ENCODE results near the gene LCAT.

DNA sequence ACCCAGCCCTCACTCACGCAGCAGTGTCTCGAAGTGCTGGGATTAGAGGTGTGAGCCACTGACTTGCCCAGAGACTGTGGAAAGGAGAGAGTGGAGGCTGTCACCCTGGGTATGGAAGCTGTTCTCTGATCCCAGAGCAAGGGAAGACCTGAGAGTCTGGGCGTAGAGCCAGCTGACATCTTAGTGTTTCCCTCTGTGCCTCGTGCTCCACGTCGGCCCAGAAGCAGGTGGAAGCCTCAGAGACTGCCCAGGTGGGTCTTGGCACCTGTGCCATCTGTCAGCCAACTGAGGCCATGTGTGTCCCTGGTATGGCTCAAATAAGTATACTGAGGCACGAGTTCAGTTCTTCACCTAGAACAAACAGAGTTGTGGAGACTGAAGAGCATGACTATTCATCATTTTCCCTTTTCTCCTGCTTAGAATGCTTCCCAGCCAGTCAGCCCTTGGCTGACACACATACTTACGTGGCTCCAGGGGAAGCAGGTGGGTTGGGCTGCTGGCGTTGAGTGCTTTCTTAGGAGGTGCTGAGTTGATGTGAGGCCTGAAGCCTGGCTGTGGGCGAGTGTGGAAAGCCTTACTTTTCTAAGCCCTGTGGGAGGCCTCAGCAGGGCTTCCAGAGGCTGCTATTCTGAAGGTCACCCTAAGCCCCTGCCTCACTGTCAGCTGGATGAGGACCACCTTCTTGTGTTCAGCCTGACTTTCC, 20.4 kb downstream of the LCAT start:
- TF ChIP-seq, protein P1, sequence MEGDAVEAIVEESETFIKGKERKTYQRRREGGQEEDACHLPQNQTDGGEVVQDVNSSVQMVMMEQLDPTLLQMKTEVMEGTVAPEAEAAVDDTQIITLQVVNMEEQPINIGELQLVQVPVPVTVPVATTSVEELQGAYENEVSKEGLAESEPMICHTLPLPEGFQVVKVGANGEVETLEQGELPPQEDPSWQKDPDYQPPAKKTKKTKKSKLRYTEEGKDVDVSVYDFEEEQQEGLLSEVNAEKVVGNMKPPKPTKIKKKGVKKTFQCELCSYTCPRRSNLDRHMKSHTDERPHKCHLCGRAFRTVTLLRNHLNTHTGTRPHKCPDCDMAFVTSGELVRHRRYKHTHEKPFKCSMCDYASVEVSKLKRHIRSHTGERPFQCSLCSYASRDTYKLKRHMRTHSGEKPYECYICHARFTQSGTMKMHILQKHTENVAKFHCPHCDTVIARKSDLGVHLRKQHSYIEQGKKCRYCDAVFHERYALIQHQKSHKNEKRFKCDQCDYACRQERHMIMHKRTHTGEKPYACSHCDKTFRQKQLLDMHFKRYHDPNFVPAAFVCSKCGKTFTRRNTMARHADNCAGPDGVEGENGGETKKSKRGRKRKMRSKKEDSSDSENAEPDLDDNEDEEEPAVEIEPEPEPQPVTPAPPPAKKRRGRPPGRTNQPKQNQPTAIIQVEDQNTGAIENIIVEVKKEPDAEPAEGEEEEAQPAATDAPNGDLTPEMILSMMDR (IDR thresholded peaks at IDR 0.05) = no peak
- no peak for TF ChIP-seq POLR2A (IDR thresholded peaks at IDR 0.05)
